A549 (cell line): ENCODE data around the gene AMHR2. TPM values are rescaled to one million over a fixed set of nuclear protein-coding genes. Genes with fewer than 3 reads are reported as not detected.

Experiments
- ATAC-seq, 2 experiments: fragments of 200-7000 bp in 1 of 2; fragments of >200 bp in 1 of 2; cut with Nextera tagmentation in 1 of 2; cut with Tn5 transposase in 1 of 2; 3 replicates each; pipeline versions ENCODE4 v1.8.0 to v1.9.1; 2018 to 2020; ENCODE audit warnings: mild to moderate bottlenecking in 1 of 2, moderate library complexity in 1 of 2
- CTCF ChIA-PET: fragments of 300-600 bp; sonication (Branson Sonifier 250); formaldehyde crosslinking; extraction: SDS; loops from one replicate; lab custom pipeline; 2021; ENCODE audit warnings: antibody characterized with exemption, inconsistent platforms; lab: Yijun Ruan, JAX
- POLR2A ChIA-PET: fragments of 350-600 bp; formaldehyde crosslinking; extraction: SDS; loops from one replicate; lab custom pipeline; 2021; ENCODE audit warnings: antibody characterized with exemption, inconsistent platforms; lab: Yijun Ruan, JAX
- DNase-seq, 2 experiments: peaks; one replicate each; pipeline versions ENCODE4 v3.0.0 to v3.0.0-alpha.2; 2011 to 2016; ENCODE audit warnings: low read depth in 1 of 2, low spot score in 1 of 2
- FAIRE-seq: peaks from 2 replicates; lab custom pipeline; 2011; peaks lifted over from hg19 to GRCh38; lab: Jason Lieb, UNC
- H3K27ac ChIP-seq, 2 experiments: fragments of >200 bp; sonication (Bioruptor Twin); formaldehyde crosslinking; 3 replicates each; pipeline ENCODE4 v1.5.1; 2016 to 2017
- H3K4me1 ChIP-seq: fragments of >200 bp; sonication (Bioruptor Twin); formaldehyde crosslinking; 3 replicates; pipeline ENCODE4 v1.6.1; 2016
- H3K4me2 ChIP-seq: fragments of >200 bp; sonication (Bioruptor Twin); formaldehyde crosslinking; 3 replicates; pipeline ENCODE4 v1.6.1; 2016
- H3K4me3 ChIP-seq: fragments of >200 bp; sonication (Bioruptor Twin); formaldehyde crosslinking; 3 replicates; pipeline ENCODE4 v1.5.1; 2016
- H3K9me3 ChIP-seq: fragments of >200 bp; sonication (Bioruptor Twin); formaldehyde crosslinking; 3 replicates; pipeline ENCODE4 v1.6.1; 2016
- CHD2 ChIP-seq: fragments of 150-350 bp; IDR thresholded peaks from 2 replicates; pipeline ENCODE4 v1.6.1; 2014; ENCODE audit warnings: low read length; ENCODE audit not compliant: partially characterized antibody
- CHD4 ChIP-seq: fragments of 200-600 bp; sonication (generic); IDR thresholded peaks from 2 replicates; pipeline ENCODE4 v1.6.1; 2016; ENCODE audit warnings: antibody characterized with exemption, mild to moderate bottlenecking, borderline replicate concordance
- EHF ChIP-seq: fragments of 250-450 bp; sonication (Bioruptor Pico); IDR thresholded peaks from 2 replicates; pipeline ENCODE4 v1.5.0; 2020; ENCODE audit warnings: mild to moderate bottlenecking
- ESRRA ChIP-seq: fragments of 150-350 bp; IDR thresholded peaks from 2 replicates; pipeline ENCODE4 v1.6.1; 2014; ENCODE audit warnings: mild to moderate bottlenecking, low read length, borderline replicate concordance
- FOSL2 ChIP-seq, 2 experiments: fragments of 450-650 bp in 1 of 2; fragments of >200 bp in 1 of 2; sonication (Bioruptor Twin) in 1 of 2; formaldehyde crosslinking; IDR thresholded peaks; 2 replicates each; pipeline versions ENCODE4 v1.5.0 to v1.6.1; 2016 to 2020; ENCODE audit warnings: mild to moderate bottlenecking in 1 of 2, moderate library complexity in 1 of 2
- GATA3 ChIP-seq: IDR thresholded peaks from 2 replicates; pipeline ENCODE4 v1.6.1; 2012; ENCODE audit warnings: borderline replicate concordance
- HDAC2 ChIP-seq: fragments of 200-600 bp; sonication (generic); IDR thresholded peaks from 2 replicates; pipeline ENCODE4 v1.6.1; 2016
- JUN ChIP-seq, 2 experiments: fragments of >200 bp; sonication (Bioruptor Twin); formaldehyde crosslinking; IDR thresholded peaks; 2 replicates in 1 of 2; 3 replicates in 1 of 2; pipeline ENCODE4 v1.6.1; 2016 to 2017
- KDM1A ChIP-seq: fragments of 200-600 bp; sonication (generic); IDR thresholded peaks from 2 replicates; pipeline ENCODE4 v1.6.1; 2016; ENCODE audit warnings: low read depth, mild to moderate bottlenecking
- KDM5A ChIP-seq: fragments of 200-600 bp; sonication (generic); IDR thresholded peaks from 2 replicates; pipeline ENCODE4 v1.6.1; 2016; ENCODE audit warnings: antibody characterized with exemption, mild to moderate bottlenecking
- MAFK ChIP-seq: fragments of 450-650 bp; IDR thresholded peaks from 2 replicates; pipeline ENCODE4 v1.6.1; 2014; ENCODE audit not compliant: partially characterized antibody
- MAZ ChIP-seq: fragments of 150-350 bp; IDR thresholded peaks from 2 replicates; pipeline ENCODE4 v1.6.1; 2014; ENCODE audit warnings: antibody characterized with exemption, low read depth, low read length, borderline replicate concordance
- POLR2A ChIP-seq: IDR thresholded peaks from 2 replicates; pipeline ENCODE4 v1.6.1; 2012; ENCODE audit warnings: mild to moderate bottlenecking, low read length
- RFX5 ChIP-seq: fragments of 450-650 bp; IDR thresholded peaks from 2 replicates; pipeline ENCODE4 v1.7.1; 2014; ENCODE audit warnings: antibody characterized with exemption, mild to moderate bottlenecking, moderate library complexity
- RNF2 ChIP-seq: fragments of 200-600 bp; sonication (generic); IDR thresholded peaks from 2 replicates; pipeline ENCODE4 v1.6.1; 2016; ENCODE audit warnings: low read depth, mild to moderate bottlenecking, antibody characterized with exemption, moderate library complexity, borderline replicate concordance
- ZC3H11A ChIP-seq: fragments of 450-650 bp; IDR thresholded peaks from 2 replicates; pipeline ENCODE4 v1.6.1; 2014; ENCODE audit warnings: antibody characterized with exemption, mild to moderate bottlenecking
- WGBS: methylation state at CpG from one replicate; pipeline ENCODE4 v1.1.6; 2017; ENCODE audit errors: missing lambda C conversion rate; 5-methylcytosine and 5-hydroxymethylcytosine counted together
- polyA plus RNA-seq, 4 experiments: library from polyadenylated mRNA; depleted of rRNA in 3 of 4; stranded (reverse); fragments of >200 nt; fragmentation: RNase III in 1 of 4; extraction: RNeasy Plus Mini Kit Qiagen cat#74134 plus additional on column Dnase treatment in 1 of 4; gene quantifications; 2 replicates in 3 of 4; 3 replicates in 1 of 4; pipeline ENCODE4 v1.2.3, GENCODE V29; 2011 to 2017
- TF ChIP-seq, protein P1 (sequence below): fragments of >200 bp; sonication (Bioruptor Twin); formaldehyde crosslinking; IDR thresholded peaks from 3 replicates; pipeline ENCODE4 v1.5.1; 2016
- TF ChIP-seq, protein P2 (sequence below): IDR thresholded peaks from 2 replicates; pipeline ENCODE4 v1.6.1; 2012
- TF ChIP-seq, protein P3 (sequence below): fragments of >200 bp; sonication (Bioruptor Twin); formaldehyde crosslinking; IDR thresholded peaks from 2 replicates; pipeline ENCODE4 v1.6.1; 2016
- TF ChIP-seq, protein P4 (sequence below): fragments of 250-450 bp; sonication (Bioruptor Pico); IDR thresholded peaks from 2 replicates; pipeline ENCODE4 v1.5.0; 2021; ENCODE audit warnings: mild to moderate bottlenecking, moderate library complexity, borderline replicate concordance
- TF ChIP-seq, protein P5 (sequence below): IDR thresholded peaks from 2 replicates; pipeline ENCODE4 v1.6.1; 2012; ENCODE audit warnings: low read depth, borderline replicate concordance
- TF ChIP-seq, protein P6 (sequence below): fragments of 200-600 bp; sonication (generic); IDR thresholded peaks from 2 replicates; pipeline ENCODE4 v1.6.1; 2016; ENCODE audit warnings: antibody characterized with exemption, mild to moderate bottlenecking, moderate library complexity
- TF ChIP-seq, protein P7 (sequence below): IDR thresholded peaks from 2 replicates; pipeline ENCODE4 v1.6.1; 2012
- TF ChIP-seq, protein P8 (sequence below): fragments of 250-450 bp; sonication (Bioruptor Pico); IDR thresholded peaks from 2 replicates; pipeline ENCODE4 v1.5.0; 2020; ENCODE audit warnings: low read depth, mild to moderate bottlenecking, moderate library complexity

AMHR2 gene
- polyA plus RNA-seq, 2 of the 4 experiments (the other 2 are of a cell fraction), result 0.12 to 0.18 TPM

DNA sequence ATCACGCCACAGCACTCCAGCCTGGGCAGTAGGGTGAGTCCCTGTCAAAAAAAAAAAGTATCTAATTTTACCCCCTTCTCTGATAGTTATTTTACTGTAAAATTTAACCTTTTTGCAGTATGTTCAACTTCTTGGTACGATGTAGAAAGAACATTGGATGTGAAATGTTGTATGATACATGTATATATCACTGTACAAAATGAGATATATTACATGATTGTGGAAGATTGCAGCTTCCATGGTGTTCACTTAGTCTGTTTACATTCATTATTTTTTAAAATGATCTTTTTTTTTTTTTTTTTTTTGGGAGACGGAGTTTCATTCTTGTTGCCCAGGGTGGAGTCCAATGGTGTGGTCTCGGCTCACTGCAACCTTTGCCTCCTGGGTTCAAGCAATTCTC lies 34.7 kb upstream of the AMHR2 start:
- no peak overlapping the region for H3K4me2 ChIP-seq
- no peak for TF ChIP-seq CHD2
- CTCF ChIA-PET, result interaction anchor here (0.7 to 12.7 kb wide), 4 partner anchors 32 to 66 kb away, joined by 3 to 199 read pairs (median 6); no protein-coding TSS in a partner anchor
- DNase-seq (no peak), ATAC-seq (no peak), FAIRE-seq (no peak)
- WGBS, result 95% methylated on average over 4 of the region's 4 CpGs
- H3K27ac ChIP-seq, result no peak overlapping the region
- POLR2A ChIA-PET, result interaction anchor here (1.6 kb wide), 1 partner anchor 33 kb away, joined by 6 read pairs; no protein-coding TSS in a partner anchor
- H3K9me3 ChIP-seq, result no peaks in the 10 kb centered on the region
- peaks cover 46% of the 10 kb centered on the region; the same call in 2 of the 3 replicates for H3K4me1 ChIP-seq
- no peak overlapping the region for H3K4me3 ChIP-seq

DNA sequence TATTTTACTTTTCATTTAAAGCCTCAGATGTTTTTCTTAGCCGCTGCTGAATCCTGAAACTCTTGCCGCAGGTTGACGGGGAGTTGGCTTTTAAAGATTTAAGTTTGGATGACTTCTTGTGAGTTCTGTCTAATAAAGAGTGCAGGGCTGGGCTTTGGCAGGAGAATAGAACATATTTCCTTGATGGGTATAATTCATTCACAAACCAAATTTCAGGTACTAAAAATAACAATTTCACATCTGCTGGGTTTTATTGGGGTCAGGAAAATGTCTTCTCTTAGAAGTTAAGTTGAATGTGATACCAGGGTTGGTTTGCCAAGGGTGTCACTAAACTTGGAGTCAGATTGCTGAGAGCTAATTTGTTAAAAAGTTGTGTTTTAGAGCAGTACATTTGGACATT lies 34.0 kb upstream of the AMHR2 start:
- no peak for FAIRE-seq
- WGBS, result 100% methylated on average over 3 of the region's 3 CpGs
- peaks cover 42% of the 10 kb centered on the region; the same call in 2 of the 3 replicates for H3K4me1 ChIP-seq

DNA sequence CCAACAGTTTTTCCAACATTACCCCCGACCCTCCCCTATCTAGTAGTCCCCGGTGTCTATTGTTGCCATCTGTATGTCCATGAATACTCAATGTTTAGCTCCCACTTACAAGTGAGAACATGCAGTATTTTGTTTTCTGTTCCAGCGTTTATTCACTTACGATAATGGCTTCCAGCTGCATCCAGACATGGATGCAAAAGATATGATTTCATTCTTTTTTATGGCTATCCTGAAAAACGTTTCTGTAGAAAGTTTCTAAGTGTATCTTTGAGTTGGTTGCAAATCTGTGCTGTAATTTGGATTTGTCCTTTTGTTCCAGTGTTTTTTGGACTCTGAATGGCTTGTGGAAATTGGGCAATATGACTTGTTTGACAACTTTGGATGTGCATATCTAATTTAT lies 31.9 kb upstream of the AMHR2 start:
- no peak overlapping the region for H3K27ac ChIP-seq
- no peaks in the 10 kb centered on the region for H3K9me3 ChIP-seq
- FAIRE-seq, result no peak
- 75% methylated on average over 5 of the region's 5 CpGs for WGBS
- H3K4me3 ChIP-seq, result no peak overlapping the region
- CTCF ChIA-PET, result interaction anchor here (1.1 to 1.8 kb wide), 2 partner anchors 38 to 40 kb away, joined by 4 to 8 read pairs; no protein-coding TSS in a partner anchor
- H3K4me1 ChIP-seq, result peaks cover 32% of the 10 kb centered on the region; the same call in 2 of the 3 replicates
- no peak for DNase-seq
- no peak for ATAC-seq
- H3K4me2 ChIP-seq, result no peak overlapping the region
- POLR2A ChIA-PET, result no interaction called here
- TF ChIP-seq, protein P1, sequence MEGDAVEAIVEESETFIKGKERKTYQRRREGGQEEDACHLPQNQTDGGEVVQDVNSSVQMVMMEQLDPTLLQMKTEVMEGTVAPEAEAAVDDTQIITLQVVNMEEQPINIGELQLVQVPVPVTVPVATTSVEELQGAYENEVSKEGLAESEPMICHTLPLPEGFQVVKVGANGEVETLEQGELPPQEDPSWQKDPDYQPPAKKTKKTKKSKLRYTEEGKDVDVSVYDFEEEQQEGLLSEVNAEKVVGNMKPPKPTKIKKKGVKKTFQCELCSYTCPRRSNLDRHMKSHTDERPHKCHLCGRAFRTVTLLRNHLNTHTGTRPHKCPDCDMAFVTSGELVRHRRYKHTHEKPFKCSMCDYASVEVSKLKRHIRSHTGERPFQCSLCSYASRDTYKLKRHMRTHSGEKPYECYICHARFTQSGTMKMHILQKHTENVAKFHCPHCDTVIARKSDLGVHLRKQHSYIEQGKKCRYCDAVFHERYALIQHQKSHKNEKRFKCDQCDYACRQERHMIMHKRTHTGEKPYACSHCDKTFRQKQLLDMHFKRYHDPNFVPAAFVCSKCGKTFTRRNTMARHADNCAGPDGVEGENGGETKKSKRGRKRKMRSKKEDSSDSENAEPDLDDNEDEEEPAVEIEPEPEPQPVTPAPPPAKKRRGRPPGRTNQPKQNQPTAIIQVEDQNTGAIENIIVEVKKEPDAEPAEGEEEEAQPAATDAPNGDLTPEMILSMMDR, result no peak
- TF ChIP-seq JUN (IDR thresholded peaks at IDR 0.05), result no peak
- TF ChIP-seq, protein P2, sequence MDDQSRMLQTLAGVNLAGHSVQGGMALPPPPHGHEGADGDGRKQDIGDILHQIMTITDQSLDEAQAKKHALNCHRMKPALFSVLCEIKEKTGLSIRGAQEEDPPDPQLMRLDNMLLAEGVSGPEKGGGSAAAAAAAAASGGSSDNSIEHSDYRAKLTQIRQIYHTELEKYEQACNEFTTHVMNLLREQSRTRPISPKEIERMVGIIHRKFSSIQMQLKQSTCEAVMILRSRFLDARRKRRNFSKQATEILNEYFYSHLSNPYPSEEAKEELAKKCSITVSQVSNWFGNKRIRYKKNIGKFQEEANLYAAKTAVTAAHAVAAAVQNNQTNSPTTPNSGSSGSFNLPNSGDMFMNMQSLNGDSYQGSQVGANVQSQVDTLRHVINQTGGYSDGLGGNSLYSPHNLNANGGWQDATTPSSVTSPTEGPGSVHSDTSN, result no peak
- no peak for TF ChIP-seq MAFK
- no peak for TF ChIP-seq KDM1A
- TF ChIP-seq, protein P3, sequence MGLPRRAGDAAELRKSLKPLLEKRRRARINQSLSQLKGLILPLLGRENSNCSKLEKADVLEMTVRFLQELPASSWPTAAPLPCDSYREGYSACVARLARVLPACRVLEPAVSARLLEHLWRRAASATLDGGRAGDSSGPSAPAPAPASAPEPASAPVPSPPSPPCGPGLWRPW, result no peak
- no peak for TF ChIP-seq FOSL2 (IDR thresholded peaks at IDR 0.05)
- no peak for TF ChIP-seq FOSL2 (CRISPR knock-in tag; IDR thresholded peaks at IDR 0.05)

More for the DNA sequence above, 34.0 kb upstream of the AMHR2 start:
- no peak overlapping the region for H3K27ac ChIP-seq
- no peak overlapping the region for H3K4me3 ChIP-seq
- TF ChIP-seq KDM5A (no peak), HDAC2 (no peak), RNF2 (no peak), ZC3H11A (no peak), POLR2A (no peak), RFX5 (no peak), MAZ (no peak), GATA3 (no peak), EHF (CRISPR knock-in tag) (no peak), ESRRA (no peak), CHD4 (no peak)
- TF ChIP-seq, protein P4, sequence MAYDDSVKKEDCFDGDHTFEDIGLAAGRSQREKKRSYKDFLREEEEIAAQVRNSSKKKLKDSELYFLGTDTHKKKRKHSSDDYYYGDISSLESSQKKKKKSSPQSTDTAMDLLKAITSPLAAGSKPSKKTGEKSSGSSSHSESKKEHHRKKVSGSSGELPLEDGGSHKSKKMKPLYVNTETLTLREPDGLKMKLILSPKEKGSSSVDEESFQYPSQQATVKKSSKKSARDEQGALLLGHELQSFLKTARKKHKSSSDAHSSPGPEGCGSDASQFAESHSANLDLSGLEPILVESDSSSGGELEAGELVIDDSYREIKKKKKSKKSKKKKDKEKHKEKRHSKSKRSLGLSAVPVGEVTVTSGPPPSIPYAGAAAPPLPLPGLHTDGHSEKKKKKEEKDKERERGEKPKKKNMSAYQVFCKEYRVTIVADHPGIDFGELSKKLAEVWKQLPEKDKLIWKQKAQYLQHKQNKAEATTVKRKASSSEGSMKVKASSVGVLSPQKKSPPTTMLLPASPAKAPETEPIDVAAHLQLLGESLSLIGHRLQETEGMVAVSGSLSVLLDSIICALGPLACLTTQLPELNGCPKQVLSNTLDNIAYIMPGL (CRISPR knock-in tag), result no peak
- TF ChIP-seq, protein P5, sequence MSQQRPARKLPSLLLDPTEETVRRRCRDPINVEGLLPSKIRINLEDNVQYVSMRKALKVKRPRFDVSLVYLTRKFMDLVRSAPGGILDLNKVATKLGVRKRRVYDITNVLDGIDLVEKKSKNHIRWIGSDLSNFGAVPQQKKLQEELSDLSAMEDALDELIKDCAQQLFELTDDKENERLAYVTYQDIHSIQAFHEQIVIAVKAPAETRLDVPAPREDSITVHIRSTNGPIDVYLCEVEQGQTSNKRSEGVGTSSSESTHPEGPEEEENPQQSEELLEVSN, result no peak
- TF ChIP-seq, protein P6, sequence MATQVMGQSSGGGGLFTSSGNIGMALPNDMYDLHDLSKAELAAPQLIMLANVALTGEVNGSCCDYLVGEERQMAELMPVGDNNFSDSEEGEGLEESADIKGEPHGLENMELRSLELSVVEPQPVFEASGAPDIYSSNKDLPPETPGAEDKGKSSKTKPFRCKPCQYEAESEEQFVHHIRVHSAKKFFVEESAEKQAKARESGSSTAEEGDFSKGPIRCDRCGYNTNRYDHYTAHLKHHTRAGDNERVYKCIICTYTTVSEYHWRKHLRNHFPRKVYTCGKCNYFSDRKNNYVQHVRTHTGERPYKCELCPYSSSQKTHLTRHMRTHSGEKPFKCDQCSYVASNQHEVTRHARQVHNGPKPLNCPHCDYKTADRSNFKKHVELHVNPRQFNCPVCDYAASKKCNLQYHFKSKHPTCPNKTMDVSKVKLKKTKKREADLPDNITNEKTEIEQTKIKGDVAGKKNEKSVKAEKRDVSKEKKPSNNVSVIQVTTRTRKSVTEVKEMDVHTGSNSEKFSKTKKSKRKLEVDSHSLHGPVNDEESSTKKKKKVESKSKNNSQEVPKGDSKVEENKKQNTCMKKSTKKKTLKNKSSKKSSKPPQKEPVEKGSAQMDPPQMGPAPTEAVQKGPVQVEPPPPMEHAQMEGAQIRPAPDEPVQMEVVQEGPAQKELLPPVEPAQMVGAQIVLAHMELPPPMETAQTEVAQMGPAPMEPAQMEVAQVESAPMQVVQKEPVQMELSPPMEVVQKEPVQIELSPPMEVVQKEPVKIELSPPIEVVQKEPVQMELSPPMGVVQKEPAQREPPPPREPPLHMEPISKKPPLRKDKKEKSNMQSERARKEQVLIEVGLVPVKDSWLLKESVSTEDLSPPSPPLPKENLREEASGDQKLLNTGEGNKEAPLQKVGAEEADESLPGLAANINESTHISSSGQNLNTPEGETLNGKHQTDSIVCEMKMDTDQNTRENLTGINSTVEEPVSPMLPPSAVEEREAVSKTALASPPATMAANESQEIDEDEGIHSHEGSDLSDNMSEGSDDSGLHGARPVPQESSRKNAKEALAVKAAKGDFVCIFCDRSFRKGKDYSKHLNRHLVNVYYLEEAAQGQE, result no peak
- TF ChIP-seq, protein P7, sequence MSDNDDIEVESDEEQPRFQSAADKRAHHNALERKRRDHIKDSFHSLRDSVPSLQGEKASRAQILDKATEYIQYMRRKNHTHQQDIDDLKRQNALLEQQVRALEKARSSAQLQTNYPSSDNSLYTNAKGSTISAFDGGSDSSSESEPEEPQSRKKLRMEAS, result no peak
- TF ChIP-seq, protein P8, sequence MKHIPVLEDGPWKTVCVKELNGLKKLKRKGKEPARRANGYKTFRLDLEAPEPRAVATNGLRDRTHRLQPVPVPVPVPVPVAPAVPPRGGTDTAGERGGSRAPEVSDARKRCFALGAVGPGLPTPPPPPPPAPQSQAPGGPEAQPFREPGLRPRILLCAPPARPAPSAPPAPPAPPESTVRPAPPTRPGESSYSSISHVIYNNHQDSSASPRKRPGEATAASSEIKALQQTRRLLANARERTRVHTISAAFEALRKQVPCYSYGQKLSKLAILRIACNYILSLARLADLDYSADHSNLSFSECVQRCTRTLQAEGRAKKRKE (CRISPR knock-in tag), result no peak
- DNase-seq (no peak), ATAC-seq (no peak)
- H3K4me2 ChIP-seq, result peak overlapping the region; percentile 17; the same call in 1 of the 3 replicates
- CTCF ChIA-PET, result interaction anchor here (1.4 to 2.0 kb wide), 2 partner anchors 32 to 66 kb away, joined by 3 to 8 read pairs; no protein-coding TSS in a partner anchor
- no peaks in the 10 kb centered on the region for H3K9me3 ChIP-seq
- POLR2A ChIA-PET, result no interaction called here
